ENCODE results near the gene TIAM1.

DNA sequence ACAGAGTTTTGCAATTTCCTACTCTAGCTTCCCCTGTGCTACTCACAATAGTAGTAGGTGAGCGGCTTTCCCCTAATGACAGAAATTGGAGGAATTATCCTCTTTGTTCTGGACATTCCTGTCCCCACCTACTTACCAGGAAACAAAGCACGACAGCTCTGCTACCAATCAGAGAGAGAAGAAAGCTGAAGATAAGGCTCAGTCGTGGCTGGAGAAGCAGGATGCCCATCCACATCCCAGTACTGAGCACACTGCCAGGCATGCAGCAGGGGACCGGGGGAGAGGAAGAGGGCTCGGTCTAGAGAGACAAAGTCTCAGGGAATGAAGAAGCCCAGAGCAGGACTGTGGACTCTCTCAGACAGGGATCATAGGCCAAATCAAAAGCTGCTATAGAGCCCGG, 171.7 kb downstream of the TIAM1 start:
- TF ChIP-seq POLR2A (IDR thresholded peaks at IDR 0.05), result no peak
- TF ChIP-seq, protein P1, sequence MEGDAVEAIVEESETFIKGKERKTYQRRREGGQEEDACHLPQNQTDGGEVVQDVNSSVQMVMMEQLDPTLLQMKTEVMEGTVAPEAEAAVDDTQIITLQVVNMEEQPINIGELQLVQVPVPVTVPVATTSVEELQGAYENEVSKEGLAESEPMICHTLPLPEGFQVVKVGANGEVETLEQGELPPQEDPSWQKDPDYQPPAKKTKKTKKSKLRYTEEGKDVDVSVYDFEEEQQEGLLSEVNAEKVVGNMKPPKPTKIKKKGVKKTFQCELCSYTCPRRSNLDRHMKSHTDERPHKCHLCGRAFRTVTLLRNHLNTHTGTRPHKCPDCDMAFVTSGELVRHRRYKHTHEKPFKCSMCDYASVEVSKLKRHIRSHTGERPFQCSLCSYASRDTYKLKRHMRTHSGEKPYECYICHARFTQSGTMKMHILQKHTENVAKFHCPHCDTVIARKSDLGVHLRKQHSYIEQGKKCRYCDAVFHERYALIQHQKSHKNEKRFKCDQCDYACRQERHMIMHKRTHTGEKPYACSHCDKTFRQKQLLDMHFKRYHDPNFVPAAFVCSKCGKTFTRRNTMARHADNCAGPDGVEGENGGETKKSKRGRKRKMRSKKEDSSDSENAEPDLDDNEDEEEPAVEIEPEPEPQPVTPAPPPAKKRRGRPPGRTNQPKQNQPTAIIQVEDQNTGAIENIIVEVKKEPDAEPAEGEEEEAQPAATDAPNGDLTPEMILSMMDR (IDR thresholded peaks at IDR 0.05), result no peak

Data from prostate gland (tissue), 2 donors.